Uterus (tissue), 4 donors: ENCODE data around the gene RFX7. TPM values are rescaled to one million over a fixed set of nuclear protein-coding genes. Genes with fewer than 3 reads are reported as not detected.

Experiments
- DNase-seq, 2 donors: peaks; one replicate each; pipeline ENCODE4 v3.0.0-alpha.2; 2019 to 2020
- H3K27ac ChIP-seq, 2 donors: fragments of 200-600 bp; sonication (generic); 1 replicate in 1 of 2; 2 replicates in 1 of 2; pipeline ENCODE4 v1.5.1; 2016 to 2018
- H3K27me3 ChIP-seq, 2 donors: fragments of 200-600 bp; sonication (generic); one replicate each; pipeline ENCODE4 v1.5.1; 2018 to 2019; ENCODE audit warnings: control low read depth in 1 of 2
- H3K36me3 ChIP-seq, 2 donors: fragments of 200-600 bp; sonication (generic); one replicate each; pipeline ENCODE4 v1.5.1; 2019; ENCODE audit warnings: control low read depth in 1 of 2
- H3K4me1 ChIP-seq, 2 donors: fragments of 200-600 bp; sonication (generic); one replicate each; pipeline ENCODE4 v1.5.1; 2018 to 2019; ENCODE audit warnings: control low read depth in 1 of 2
- H3K4me3 ChIP-seq, 2 donors: fragments of 200-600 bp; sonication (generic); 1 replicate in 1 of 2; 2 replicates in 1 of 2; pipeline ENCODE4 v1.5.1; 2018 to 2019; ENCODE audit warnings: mild to moderate bottlenecking in 1 of 2
- H3K9me3 ChIP-seq, 2 donors: fragments of 200-600 bp; sonication (generic); one replicate each; pipeline ENCODE4 v1.5.1; 2019; ENCODE audit warnings: control low read depth in 1 of 2
- POLR2A ChIP-seq, 2 donors: fragments of 450-650 bp; IDR thresholded peaks; one replicate each; pipeline ENCODE4 v1.6.1; 2016; ENCODE audit warnings: antibody characterized with exemption in 2 of 2, mild to moderate bottlenecking in 1 of 2, moderate library complexity in 1 of 2
- intact Hi-C: fragments of 100-400 bp; cut with DNase I; formaldehyde crosslinking; loops from one replicate; pipeline ENCODE4 v1.15.1; 2023; ENCODE audit warnings: low total_unique reads
- total RNA-seq, 4 donors: library from RNA; depleted of rRNA in 3 of 4; stranded (reverse); fragments of >200 nt in 3 of 4; gene quantifications; one replicate each; pipeline versions ENCODE4 v1.1.0 to v1.2.4, GENCODE V29; 2014 to 2023
- TF ChIP-seq, protein P1 (sequence below), 4 experiments: fragments of 200-600 bp in 2 of 4; fragments of 450-650 bp in 2 of 4; sonication (generic) in 2 of 4; IDR thresholded peaks; one replicate each; pipeline ENCODE4 v1.5.1; 2016 to 2019; ENCODE audit warnings: antibody characterized with exemption in 4 of 4, mild to moderate bottlenecking in 2 of 4, moderate library complexity in 1 of 4
- donor health status: DM: yes; HTN: yes; CAD: no.

Gene RFX7
- total RNA-seq, 4 donors from 2014 or later, result 3.1 to 22.9 (median 11.9) TPM

DNA sequence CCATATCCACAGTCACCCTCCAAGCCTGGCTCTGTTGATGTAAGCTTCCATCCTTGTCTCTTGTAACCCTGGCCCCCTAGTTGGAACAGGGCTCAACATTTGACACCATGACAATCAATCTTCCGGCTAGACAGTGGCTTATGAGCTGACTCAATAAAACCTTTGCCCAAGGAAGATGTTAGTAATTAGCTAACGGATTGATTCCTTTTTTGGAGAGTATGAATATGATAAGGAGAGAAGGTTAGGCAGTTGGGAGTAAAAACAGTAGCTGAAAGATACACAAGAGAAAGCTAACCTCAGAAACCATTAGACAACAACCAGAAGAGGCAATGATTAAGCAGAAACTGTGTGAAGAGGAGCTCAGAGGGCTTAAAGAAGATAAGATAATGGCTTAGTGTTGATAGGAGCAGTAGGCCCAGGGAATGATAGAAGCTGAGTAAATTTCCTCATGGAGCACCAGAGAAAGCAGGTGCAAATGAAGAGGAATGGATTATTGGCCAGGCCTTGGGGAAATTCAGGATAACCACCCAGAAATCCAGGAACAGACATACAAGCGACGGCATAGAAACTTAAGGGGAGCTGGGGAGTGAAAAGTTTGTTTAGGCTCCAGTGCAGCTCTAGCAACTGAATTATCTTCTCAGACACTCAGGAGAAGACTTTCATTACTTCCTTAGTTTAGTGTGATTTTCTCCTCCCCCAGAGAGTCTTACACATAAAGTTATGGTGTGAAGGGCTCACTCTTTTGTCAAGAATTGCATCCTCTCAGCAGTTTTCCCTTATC, 7.8 kb upstream of the RFX7 start:
- Histone ChIP-seq H3K36me3 (no peaks in the 10 kb centered on the region), H3K4me3 (no peak overlapping the region), H3K9me3 (no peaks in the 10 kb centered on the region), H3K4me1 (no peaks in the 10 kb centered on the region), H3K27ac (no peak overlapping the region), H3K27me3 (no peaks in the 10 kb centered on the region)
- intact Hi-C loops, result no loop called here
- no peak for DNase-seq
- TF ChIP-seq, protein P1, sequence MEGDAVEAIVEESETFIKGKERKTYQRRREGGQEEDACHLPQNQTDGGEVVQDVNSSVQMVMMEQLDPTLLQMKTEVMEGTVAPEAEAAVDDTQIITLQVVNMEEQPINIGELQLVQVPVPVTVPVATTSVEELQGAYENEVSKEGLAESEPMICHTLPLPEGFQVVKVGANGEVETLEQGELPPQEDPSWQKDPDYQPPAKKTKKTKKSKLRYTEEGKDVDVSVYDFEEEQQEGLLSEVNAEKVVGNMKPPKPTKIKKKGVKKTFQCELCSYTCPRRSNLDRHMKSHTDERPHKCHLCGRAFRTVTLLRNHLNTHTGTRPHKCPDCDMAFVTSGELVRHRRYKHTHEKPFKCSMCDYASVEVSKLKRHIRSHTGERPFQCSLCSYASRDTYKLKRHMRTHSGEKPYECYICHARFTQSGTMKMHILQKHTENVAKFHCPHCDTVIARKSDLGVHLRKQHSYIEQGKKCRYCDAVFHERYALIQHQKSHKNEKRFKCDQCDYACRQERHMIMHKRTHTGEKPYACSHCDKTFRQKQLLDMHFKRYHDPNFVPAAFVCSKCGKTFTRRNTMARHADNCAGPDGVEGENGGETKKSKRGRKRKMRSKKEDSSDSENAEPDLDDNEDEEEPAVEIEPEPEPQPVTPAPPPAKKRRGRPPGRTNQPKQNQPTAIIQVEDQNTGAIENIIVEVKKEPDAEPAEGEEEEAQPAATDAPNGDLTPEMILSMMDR (IDR thresholded peaks at IDR 0.05), result no peak
- no peak for TF ChIP-seq POLR2A (IDR thresholded peaks at IDR 0.05)

DNA sequence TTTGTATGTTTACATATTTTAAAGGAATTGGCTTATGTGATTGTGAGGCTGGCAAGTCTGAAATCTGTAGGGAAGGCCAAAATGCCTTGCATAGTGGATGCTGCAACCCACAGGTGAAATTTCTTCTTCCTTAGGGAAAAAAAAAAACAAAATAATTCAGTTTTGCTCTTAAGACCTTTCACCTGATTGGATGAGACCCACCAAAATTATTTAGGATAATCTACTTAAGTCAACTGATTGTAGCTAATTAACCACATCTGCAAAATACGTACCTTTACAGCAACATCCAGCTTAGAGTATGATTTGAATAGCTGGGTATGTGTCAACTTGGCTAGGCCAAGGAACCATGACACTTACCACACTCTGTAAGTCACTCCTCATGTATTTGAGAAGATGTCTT, 6.9 kb upstream of the RFX7 start:
- Histone ChIP-seq H3K27ac (no peak overlapping the region), H3K27me3 (no peaks in the 10 kb centered on the region), H3K4me3 (no peak overlapping the region), H3K4me1 (no peaks in the 10 kb centered on the region), H3K9me3 (no peaks in the 10 kb centered on the region), H3K36me3 (no peaks in the 10 kb centered on the region)
- intact Hi-C loops, result no loop called here
- TF ChIP-seq POLR2A (IDR thresholded peaks at IDR 0.05), result no peak
- no peak for DNase-seq

DNA sequence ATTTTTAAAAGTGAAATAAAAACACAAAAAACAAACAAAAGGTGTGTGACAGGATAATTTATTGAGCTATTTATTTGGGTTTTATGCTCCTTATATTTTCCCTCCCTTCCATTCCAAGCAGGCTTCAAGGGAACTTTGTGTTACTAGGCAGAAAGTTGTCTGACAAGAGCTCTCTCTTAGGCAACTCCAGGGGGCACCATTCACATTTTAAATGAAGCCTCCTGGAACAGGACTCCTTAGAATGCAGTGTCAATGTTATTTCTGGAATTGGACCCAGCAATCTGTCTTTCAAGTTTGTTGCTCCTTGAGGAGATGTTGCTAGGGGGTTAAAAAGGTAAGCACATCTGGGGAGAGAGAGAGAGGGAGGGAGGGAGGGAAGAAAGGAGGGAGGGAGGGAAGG, 5.4 kb upstream of the RFX7 start:
- intact Hi-C loops, result no loop called here

DNA sequence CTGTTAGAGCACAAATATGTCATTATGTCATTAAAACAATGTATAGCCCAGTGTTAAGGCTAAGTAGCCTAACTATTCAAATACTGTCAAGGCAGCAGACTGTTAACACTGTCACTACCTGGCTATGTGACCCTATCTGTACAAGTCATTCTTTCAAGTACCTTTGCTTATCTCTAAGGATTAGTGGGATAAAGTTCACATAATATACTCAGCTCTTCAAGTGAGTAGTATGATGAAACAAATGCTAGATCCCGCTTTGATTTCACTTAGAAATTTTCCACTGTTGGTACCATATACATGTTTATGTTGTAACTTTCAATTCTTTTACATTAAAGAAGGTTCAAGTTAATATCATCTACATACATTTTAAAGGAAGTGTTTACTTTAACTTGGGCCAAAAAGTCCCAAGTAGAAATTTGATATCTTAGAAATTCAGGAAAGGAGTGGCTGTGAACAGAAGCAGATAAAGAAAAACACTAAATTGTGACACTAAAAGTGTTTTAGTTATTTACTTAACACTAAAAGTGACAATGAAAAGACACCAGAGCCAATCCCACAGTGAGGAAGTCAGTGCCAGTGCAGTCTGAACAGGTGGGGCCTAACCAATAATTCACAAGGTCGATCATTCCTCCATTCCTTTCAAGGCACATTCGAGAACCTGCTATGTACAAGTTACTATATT, 4.8 kb upstream of the RFX7 start:
- Histone ChIP-seq H3K27ac (no peak overlapping the region), H3K4me3 (no peak overlapping the region), H3K36me3 (no peaks in the 10 kb centered on the region), H3K9me3 (no peaks in the 10 kb centered on the region), H3K4me1 (peaks cover 0 to 6% of the 10 kb centered on the region in 2 donors), H3K27me3 (no peaks in the 10 kb centered on the region)
- intact Hi-C loops, result no loop called here
- DNase-seq, result no peak
- no peak for TF ChIP-seq POLR2A (IDR thresholded peaks at IDR 0.05)
- TF ChIP-seq, protein P1 (IDR thresholded peaks at IDR 0.05), result no peak

More for the DNA sequence above, 5.4 kb upstream of the RFX7 start:
- Histone ChIP-seq H3K27me3 (no peaks in the 10 kb centered on the region), H3K9me3 (no peaks in the 10 kb centered on the region), H3K27ac (no peak overlapping the region), H3K4me3 (no peak overlapping the region), H3K36me3 (no peaks in the 10 kb centered on the region), H3K4me1 (peaks cover 0 to 6% of the 10 kb centered on the region in 2 donors)
- TF ChIP-seq, protein P1 (IDR thresholded peaks at IDR 0.05), result no peak
- TF ChIP-seq POLR2A (IDR thresholded peaks at IDR 0.05), result no peak
- DNase-seq, result no peak

DNA sequence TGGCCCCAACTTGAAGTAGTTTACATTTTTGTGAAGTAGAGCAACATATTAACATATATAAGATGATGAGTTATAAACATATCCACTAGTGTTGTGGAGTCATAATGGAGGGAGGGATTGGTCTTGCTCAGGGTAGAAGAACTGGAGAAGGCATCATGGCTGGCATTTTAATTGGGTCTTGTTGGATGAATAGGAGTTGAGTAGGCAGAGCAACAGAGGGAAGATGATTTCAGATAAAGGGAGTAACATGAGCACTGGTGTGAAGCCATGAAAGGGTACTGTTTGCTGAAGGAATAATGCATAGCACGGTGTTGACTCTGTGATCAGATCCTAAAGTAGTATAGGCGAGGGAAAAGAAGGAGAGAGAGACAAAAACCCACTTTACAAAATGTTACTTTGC, 3.6 kb upstream of the RFX7 start:
- intact Hi-C loops, result no loop called here

More for the DNA sequence above, 3.6 kb upstream of the RFX7 start:
- Histone ChIP-seq H3K27ac (no peak overlapping the region), H3K9me3 (no peaks in the 10 kb centered on the region), H3K4me1 (peaks cover 0 to 6% of the 10 kb centered on the region in 2 donors), H3K36me3 (no peaks in the 10 kb centered on the region), H3K27me3 (no peaks in the 10 kb centered on the region), H3K4me3 (no peak overlapping the region)
- DNase-seq, result no peak
- TF ChIP-seq, protein P1 (IDR thresholded peaks at IDR 0.05), result no peak
- TF ChIP-seq POLR2A (IDR thresholded peaks at IDR 0.05), result no peak
